ENCODE data around the gene FAM241B. TPM values are rescaled to one million over a fixed set of nuclear protein-coding genes. Genes with fewer than 3 reads are reported as not detected.

FAM241B gene
- total and polyA plus RNA-seq, 2 of the 4 experiments (the other 2 are of a cell fraction), result 0.18 to 1.4 TPM

DNA sequence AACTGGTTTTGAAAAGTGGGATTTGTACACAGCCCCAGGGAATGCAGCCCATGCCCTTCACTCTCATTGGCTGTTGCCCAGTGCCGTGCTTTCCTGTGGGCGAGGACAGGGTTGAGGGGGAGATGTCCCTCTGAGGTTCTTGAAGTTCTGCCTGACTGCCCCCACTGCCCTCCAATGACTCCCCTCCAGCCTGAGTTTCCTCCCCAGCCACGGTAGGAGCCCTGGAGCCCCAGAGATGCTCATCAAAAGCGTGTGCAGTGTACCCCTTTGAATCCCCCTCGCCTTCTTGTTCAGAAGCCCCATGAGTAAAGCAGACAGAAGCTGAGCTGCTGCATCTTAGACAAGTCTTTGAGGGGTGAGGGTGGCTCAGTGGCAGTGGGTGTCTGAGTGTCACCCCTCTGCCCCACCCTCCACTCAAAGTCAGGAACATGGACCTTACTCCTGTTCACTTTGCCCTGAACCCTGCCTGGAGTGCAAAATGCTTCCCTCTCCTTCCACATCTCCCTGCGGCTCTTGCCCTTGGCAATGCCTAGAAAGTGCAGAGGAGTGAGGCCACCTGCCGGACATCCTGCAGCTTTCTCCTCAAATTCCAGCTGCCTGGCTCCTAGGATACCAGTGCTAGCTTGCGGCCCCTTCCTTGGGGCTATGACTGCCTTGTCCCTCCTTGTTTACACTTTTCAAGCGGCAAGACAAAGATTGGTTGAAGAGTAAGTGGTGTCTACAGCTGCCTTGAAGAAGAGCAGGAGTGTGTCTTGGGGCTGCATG, 19.9 kb downstream of the FAM241B start:
- no peak overlapping the region for H2AK5ac ChIP-seq (ENCODE audit: low read depth, low read length)
- no peak overlapping the region for H3K56ac ChIP-seq (ENCODE audit: extremely low read depth, insufficient read depth, low read length)
- no peaks in the 10 kb centered on the region for H3K79me1 ChIP-seq (ENCODE audit: low read depth in 1 of 2, low read length in 2 of 2)
- no peak overlapping the region for H4K5ac ChIP-seq (ENCODE audit: low read depth, low read length)
- ATAC-seq (ENCODE audit: low read depth), result no peak
- H3K27me3 ChIP-seq (ENCODE audit: control insufficient read depth, insufficient read depth, low read length), result peaks cover 57% of the 10 kb centered on the region
- no peak overlapping the region for H3K27ac ChIP-seq (ENCODE audit: insufficient read depth, low read length)
- H4K91ac ChIP-seq (ENCODE audit: insufficient read depth, low read depth, low read length), result no peak overlapping the region
- H3K9ac ChIP-seq (ENCODE audit: low read depth, low read length), result no peak overlapping the region
- peaks cover 5% of the 10 kb centered on the region for H3K9me3 ChIP-seq (ENCODE audit: control insufficient read depth, insufficient read depth, low read length)
- no peaks in the 10 kb centered on the region for H3K9me1 ChIP-seq (ENCODE audit: insufficient read depth, low read length)
- H3K4me1 ChIP-seq (ENCODE audit: control insufficient read depth, insufficient read depth, low read length), result no peaks in the 10 kb centered on the region
- intact Hi-C loops (cut with micrococcal nuclease) (no loop called here), in situ Hi-C loops (cut with MboI; ENCODE audit: low sequenced_read_pairs) (loop anchor here (10.0 kb wide), 1 partner anchor 155 kb away; the partner anchor contains the start of gene COL13A1), dilution Hi-C loops (cut with HindIII; ENCODE audit: low sequenced_read_pairs, unreplicated experiment) (no loop called here)
- POLR2A ChIA-PET (ENCODE audit: unreplicated experiment), result no interaction called here
- H3K4me3 ChIP-seq (ENCODE audit: insufficient read depth, low read depth, low read length), result no peak overlapping the region
- H3K4ac ChIP-seq (ENCODE audit: low read depth, low read length), result no peak overlapping the region
- H3K4me2 ChIP-seq (ENCODE audit: low read depth, low read length), result no peak overlapping the region
- no peaks in the 10 kb centered on the region for H3K36me3 ChIP-seq (ENCODE audit: control insufficient read depth, insufficient read depth, low read length)
- H4K8ac ChIP-seq (ENCODE audit: low read depth in 2 of 2, low read length in 2 of 2), result no peak overlapping the region
- H2AK9ac ChIP-seq (replicated peaks; ENCODE audit: low read depth, low read length, poor library complexity), result no peak overlapping the region
- CTCF ChIA-PET, result interaction anchor here (0.6 kb wide), 1 partner anchor 155 kb away, joined by 4 read pairs; no protein-coding TSS in a partner anchor
- no peak overlapping the region for H2BK20ac ChIP-seq (ENCODE audit: low read depth, low read length)
- H2BK15ac ChIP-seq (ENCODE audit: low read depth, low read length), result no peak overlapping the region
- H4K20me1 ChIP-seq (ENCODE audit: insufficient read depth, low read length), result 0 out of 2 replicates have a peak, but pooled peaks cover under 1% of the 10 kb centered on the region
- no peak for DNase-seq
- H2BK120ac ChIP-seq (ENCODE audit: low read depth, low read length), result no peak overlapping the region
- H2BK5ac ChIP-seq (ENCODE audit: low read depth, low read length, poor library complexity, severe bottlenecking), result no peak overlapping the region
- no peak overlapping the region for H3K18ac ChIP-seq (ENCODE audit: low read depth, low read length)
- H3K14ac ChIP-seq (replicated peaks; ENCODE audit: low read depth, low read length), result no peak overlapping the region
- no peak overlapping the region for H3K23ac ChIP-seq (ENCODE audit: low read depth, low read length)
- H2AFZ ChIP-seq (replicated peaks; ENCODE audit: low read length, poor library complexity), result no peak overlapping the region
- no TSS peak for BruUV-seq (replicated peaks)
- WGBS, 2 experiments (ENCODE audit: extremely low coverage in 2 of 2, insufficient read length in 1 of 2), result no CpG with 5 or more reads among the region's 9 CpGs
- TF ChIP-seq, protein P1, sequence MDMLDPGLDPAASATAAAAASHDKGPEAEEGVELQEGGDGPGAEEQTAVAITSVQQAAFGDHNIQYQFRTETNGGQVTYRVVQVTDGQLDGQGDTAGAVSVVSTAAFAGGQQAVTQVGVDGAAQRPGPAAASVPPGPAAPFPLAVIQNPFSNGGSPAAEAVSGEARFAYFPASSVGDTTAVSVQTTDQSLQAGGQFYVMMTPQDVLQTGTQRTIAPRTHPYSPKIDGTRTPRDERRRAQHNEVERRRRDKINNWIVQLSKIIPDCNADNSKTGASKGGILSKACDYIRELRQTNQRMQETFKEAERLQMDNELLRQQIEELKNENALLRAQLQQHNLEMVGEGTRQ (IDR thresholded peaks at IDR 0.05; ENCODE audit: low read depth, low read length), result no peak
- TF ChIP-seq RFX5 (IDR thresholded peaks at IDR 0.05; ENCODE audit: low read depth, low read length) (no peak), MAZ (IDR thresholded peaks at IDR 0.05; ENCODE audit: borderline replicate concordance, low read depth, low read length) (no peak), CEBPB (IDR thresholded peaks at IDR 0.05; ENCODE audit: low read depth, low read length) (no peak), NFE2L2 (IDR thresholded peaks at IDR 0.05; ENCODE audit: low read depth, low read length) (no peak), CHD1 (IDR thresholded peaks at IDR 0.05; ENCODE audit: low read depth, low read length) (no peak), SMC3 (IDR thresholded peaks at IDR 0.05; ENCODE audit: low read depth, low read length) (no peak), POLR2A (IDR thresholded peaks at IDR 0.05; ENCODE audit: low read depth, low read length) (no peak), MAFK (IDR thresholded peaks at IDR 0.05; ENCODE audit: low read depth, low read length) (no peak), RAD21 (IDR thresholded peaks at IDR 0.05; ENCODE audit: low read length) (no peak), BHLHE40 (IDR thresholded peaks at IDR 0.05; ENCODE audit: low read depth, low read length) (no peak), RCOR1 (IDR thresholded peaks at IDR 0.05; ENCODE audit: insufficient replicate concordance, low read length) (no peak), FOS (IDR thresholded peaks at IDR 0.05; ENCODE audit: low read depth, low read length) (no peak)
- TF ChIP-seq, protein P2, sequence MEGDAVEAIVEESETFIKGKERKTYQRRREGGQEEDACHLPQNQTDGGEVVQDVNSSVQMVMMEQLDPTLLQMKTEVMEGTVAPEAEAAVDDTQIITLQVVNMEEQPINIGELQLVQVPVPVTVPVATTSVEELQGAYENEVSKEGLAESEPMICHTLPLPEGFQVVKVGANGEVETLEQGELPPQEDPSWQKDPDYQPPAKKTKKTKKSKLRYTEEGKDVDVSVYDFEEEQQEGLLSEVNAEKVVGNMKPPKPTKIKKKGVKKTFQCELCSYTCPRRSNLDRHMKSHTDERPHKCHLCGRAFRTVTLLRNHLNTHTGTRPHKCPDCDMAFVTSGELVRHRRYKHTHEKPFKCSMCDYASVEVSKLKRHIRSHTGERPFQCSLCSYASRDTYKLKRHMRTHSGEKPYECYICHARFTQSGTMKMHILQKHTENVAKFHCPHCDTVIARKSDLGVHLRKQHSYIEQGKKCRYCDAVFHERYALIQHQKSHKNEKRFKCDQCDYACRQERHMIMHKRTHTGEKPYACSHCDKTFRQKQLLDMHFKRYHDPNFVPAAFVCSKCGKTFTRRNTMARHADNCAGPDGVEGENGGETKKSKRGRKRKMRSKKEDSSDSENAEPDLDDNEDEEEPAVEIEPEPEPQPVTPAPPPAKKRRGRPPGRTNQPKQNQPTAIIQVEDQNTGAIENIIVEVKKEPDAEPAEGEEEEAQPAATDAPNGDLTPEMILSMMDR (conservative IDR thresholded peaks at IDR 0.05; ENCODE audit: low read depth, low read length), result no peak
- TF ChIP-seq, protein P3, sequence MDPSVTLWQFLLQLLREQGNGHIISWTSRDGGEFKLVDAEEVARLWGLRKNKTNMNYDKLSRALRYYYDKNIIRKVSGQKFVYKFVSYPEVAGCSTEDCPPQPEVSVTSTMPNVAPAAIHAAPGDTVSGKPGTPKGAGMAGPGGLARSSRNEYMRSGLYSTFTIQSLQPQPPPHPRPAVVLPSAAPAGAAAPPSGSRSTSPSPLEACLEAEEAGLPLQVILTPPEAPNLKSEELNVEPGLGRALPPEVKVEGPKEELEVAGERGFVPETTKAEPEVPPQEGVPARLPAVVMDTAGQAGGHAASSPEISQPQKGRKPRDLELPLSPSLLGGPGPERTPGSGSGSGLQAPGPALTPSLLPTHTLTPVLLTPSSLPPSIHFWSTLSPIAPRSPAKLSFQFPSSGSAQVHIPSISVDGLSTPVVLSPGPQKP (IDR thresholded peaks at IDR 0.05; ENCODE audit: borderline replicate concordance, low read depth, low read length), result no peak

All from IMR-90 (cell line).